ENCODE data around the gene OPN4.

The OPN4 gene

DNA sequence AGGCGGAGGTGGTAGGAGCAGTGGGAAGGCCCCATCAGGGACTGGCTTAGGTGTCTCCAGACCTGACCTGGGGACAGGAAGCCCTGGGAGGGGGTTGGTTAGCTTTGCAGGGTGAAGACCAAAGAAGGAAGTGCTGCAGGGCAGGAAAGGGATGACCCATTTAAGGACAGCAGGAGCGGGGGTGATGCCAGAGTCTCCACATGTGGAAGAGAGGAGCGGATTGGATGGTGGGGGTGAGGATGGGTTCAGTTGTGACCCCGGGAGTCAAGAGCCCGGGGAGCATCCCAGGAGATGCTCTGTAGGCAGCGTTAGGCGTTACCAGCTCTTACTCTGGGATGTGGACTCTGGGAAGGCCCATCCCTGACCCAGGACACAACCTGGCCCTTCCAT is 10.9 kb downstream of the OPN4 start:
- Histone ChIP-seq H3K4me3 (ENCODE audit: low read depth in 1 of 2, low read length in 2 of 2) (no peak overlapping the region), H3K4me1 (ENCODE audit: insufficient read depth, low read length) (peaks cover 33% of the 10 kb centered on the region), H3K9ac (ENCODE audit: low read length) (no peak overlapping the region), H3K27me3 (ENCODE audit: control insufficient read depth in 1 of 2, insufficient read depth in 2 of 2, low read length in 2 of 2) (no peaks in the 10 kb centered on the region), H3K27ac (ENCODE audit: low read depth, low read length) (no peak overlapping the region), H3K36me3 (ENCODE audit: insufficient read depth, low read length) (no peaks in the 10 kb centered on the region), H3K9me3 (ENCODE audit: low read length) (no peaks in the 10 kb centered on the region)

DNA sequence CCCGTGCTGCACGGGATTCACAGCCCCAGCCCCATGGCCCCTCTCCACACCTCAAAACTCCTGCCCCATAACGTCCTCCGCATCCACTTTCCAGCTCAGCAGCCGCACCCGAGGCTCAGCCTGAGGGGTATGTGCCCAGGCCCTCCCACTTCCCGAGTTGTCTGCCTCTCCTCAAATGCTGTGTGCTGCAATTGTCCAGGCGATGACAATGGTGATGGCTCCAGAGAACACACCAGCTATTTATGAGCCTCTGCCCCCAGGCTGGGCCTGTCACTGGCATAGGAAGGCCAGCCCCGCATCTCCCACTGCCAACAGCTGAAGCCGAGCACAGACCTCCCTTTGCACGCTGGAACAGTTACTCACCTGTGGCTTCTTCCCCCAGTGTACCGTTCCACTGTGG is 11.5 kb downstream of the OPN4 start:
- Histone ChIP-seq H3K4me3 (ENCODE audit: low read depth in 1 of 2, low read length in 2 of 2) (no peak overlapping the region), H3K27ac (ENCODE audit: low read depth, low read length) (no peak overlapping the region), H3K36me3 (ENCODE audit: insufficient read depth, low read length) (no peaks in the 10 kb centered on the region), H3K27me3 (ENCODE audit: control insufficient read depth in 1 of 2, insufficient read depth in 2 of 2, low read length in 2 of 2) (no peaks in the 10 kb centered on the region), H3K4me1 (ENCODE audit: insufficient read depth, low read length) (peaks cover 33% of the 10 kb centered on the region), H3K9me3 (ENCODE audit: low read length) (no peaks in the 10 kb centered on the region), H3K9ac (ENCODE audit: low read length) (no peak overlapping the region)

DNA sequence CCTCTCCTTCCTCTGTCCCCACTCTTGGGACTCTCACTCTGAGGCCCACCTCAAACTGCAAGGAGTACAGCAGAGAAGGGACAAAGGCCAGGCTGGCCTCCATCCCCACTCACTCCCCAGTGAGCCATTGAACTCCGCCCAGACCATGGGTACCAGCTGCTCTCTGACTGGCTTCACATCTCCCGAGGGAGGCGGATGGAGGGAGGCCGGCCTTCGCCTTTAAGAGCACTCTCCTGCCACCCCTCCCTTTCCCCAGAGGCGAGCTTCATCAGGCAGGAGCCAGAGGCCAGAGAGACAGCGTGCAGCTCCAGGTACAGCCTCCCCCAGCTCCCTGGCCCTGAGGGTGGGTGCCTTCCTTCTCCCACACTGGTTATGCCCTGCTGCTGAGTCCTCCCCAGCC is 12.2 kb downstream of the OPN4 start:
- peak overlapping the region; percentile 42 for H3K27ac ChIP-seq (ENCODE audit: low read depth, low read length)

DNA sequence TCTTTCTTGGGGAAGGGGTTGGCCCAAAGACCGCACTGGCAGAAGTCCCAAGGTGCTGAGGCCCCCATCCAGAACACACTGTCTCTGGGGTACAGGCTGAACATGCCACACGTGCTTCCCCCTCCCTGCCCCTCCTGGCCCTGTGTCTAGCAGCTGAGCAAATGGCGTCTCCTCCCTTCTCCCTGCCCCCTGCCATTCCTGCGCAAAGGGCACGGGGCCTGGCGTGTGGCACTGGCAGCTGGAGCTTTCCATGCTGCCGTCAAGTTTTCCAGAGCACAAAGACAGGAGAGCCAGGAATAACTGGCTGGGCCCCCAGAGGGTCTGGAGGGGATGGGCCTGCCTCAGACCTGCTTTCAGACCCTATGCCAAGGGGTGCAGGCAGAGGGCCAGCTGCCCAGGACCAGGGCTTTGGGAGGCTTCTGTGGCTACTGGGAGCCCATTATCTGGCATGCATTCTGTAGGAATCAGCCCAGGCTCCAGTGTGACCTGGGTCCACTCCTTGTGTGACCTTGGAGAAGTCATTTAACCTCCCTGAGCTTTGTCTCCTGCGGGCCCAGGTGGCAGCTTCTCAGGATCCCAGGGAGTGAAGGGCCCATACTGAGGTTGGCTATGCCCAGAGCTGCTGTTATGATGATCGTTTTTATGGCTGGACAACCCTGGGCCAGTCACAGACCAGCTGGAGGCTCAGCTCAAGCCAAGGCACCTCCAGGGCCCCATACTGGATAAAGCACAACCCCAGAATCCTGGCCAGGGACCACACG is 13.3 kb downstream of the OPN4 start:
- H3K9me3 ChIP-seq (ENCODE audit: low read length) = no peaks in the 10 kb centered on the region
- no peaks in the 10 kb centered on the region for H3K36me3 ChIP-seq (ENCODE audit: insufficient read depth, low read length)
- peaks cover 38% of the 10 kb centered on the region for H3K4me1 ChIP-seq (ENCODE audit: insufficient read depth, low read length)
- no peaks in the 10 kb centered on the region for H3K27me3 ChIP-seq (ENCODE audit: control insufficient read depth in 1 of 2, insufficient read depth in 2 of 2, low read length in 2 of 2)
- H3K9ac ChIP-seq (ENCODE audit: low read length) = peak overlapping the region; percentile 90
- peak overlapping the region in 1 of 2 donors; percentile 85 for H3K4me3 ChIP-seq (ENCODE audit: low read depth in 1 of 2, low read length in 2 of 2)
- H3K27ac ChIP-seq (ENCODE audit: low read depth, low read length) = peak overlapping the region; percentile 90

More for the DNA sequence above, 12.2 kb downstream of the OPN4 start:
- Histone ChIP-seq H3K4me1 (ENCODE audit: insufficient read depth, low read length) (peaks cover 36% of the 10 kb centered on the region), H3K27me3 (ENCODE audit: control insufficient read depth in 1 of 2, insufficient read depth in 2 of 2, low read length in 2 of 2) (no peaks in the 10 kb centered on the region), H3K9me3 (ENCODE audit: low read length) (no peaks in the 10 kb centered on the region), H3K36me3 (ENCODE audit: insufficient read depth, low read length) (no peaks in the 10 kb centered on the region), H3K9ac (ENCODE audit: low read length) (no peak overlapping the region), H3K4me3 (ENCODE audit: low read depth in 1 of 2, low read length in 2 of 2) (no peak overlapping the region)

DNA sequence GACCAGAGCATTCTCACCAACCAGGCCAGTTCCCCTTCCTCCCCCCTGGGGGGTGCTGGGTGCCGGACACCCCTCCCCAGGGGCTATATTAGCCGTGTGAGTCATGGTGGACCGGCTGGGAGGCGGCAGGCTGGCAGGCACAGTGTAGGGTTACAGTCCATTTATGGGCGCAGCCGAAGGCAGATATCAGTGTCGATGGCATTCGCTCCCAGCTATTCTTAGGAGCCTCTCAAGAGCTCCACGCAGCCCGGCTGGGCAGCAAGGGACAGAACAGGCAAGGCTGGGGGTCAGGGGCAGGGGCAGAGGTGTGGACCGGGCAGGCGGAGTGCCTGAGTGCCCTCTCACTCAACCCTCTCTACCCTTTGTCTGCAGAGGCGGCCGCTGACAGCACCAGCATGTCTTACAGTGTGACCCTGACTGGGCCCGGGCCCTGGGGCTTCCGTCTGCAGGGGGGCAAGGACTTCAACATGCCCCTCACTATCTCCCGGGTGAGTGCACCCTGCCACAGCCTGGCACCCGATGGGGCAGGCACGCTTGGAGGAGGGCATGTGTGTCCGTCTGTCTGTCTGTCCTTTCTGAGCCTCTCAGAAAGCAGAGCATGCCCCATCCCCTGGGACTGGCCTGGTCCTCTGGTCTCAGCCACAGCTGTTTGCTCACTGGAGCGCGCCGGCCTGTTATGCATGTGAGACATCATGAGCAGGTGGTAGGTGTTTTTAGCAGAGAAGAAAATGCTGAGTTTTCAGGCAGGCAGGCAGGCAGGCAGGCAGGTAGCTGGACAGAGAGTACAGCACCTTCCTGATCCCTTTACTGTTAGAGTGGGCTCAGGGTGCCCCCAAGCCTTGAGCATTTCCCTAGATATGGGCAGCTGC is 14.2 kb downstream of the OPN4 start, which contains the start of gene LDB3:
TSS of gene LDB3 (plus strand) at position 215 of the 869 bp plus-strand sequence. CDS start at position 396, 181 bp downstream.
- Histone ChIP-seq H3K27ac (ENCODE audit: low read depth, low read length) (peak within 1 kb of the TSS; percentile 90), H3K9me3 (ENCODE audit: low read length) (no peaks in the 10 kb centered on the region), H3K4me3 (ENCODE audit: low read depth in 1 of 2, low read length in 2 of 2) (peak within 1 kb of the TSS; percentile 53 to 85), H3K36me3 (ENCODE audit: insufficient read depth, low read length) (no peaks in the 10 kb centered on the region), H3K27me3 (ENCODE audit: control insufficient read depth in 1 of 2, insufficient read depth in 2 of 2, low read length in 2 of 2) (no peaks in the 10 kb centered on the region), H3K4me1 (ENCODE audit: insufficient read depth, low read length) (peaks cover 48% of the 10 kb centered on the region), H3K9ac (ENCODE audit: low read length) (peak within 1 kb of the TSS; percentile 90)

DNA sequence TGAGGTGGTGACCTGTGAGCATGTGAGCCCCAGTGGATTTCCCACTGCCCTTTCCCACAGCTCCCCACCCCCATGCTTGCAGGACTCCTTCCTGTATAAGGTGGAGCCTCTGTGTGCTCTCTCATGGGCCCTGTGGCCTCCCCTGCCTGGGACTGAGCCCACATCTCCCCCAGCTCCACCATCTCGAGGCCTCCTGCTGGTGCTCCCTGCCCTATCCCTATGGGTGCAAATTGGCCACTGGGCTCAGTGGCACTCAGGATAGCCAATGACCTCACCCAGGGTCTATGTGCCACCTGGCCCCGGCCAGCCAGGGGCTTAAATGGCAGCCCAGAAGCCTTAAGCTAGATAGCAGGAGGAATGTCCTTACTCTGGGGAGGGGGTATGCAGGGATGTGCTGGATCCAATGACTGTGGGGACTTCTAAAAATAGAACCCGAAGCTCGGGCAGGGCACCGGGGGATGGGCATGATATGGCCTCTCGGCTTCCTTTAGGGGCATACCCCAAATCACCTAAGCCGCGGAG is 16.0 kb downstream of the OPN4 start:
- H3K9me3 ChIP-seq (ENCODE audit: low read length) = no peaks in the 10 kb centered on the region
- peak overlapping the region; percentile 34 to 85 for H3K4me3 ChIP-seq (ENCODE audit: low read depth in 1 of 2, low read length in 2 of 2)
- no peaks in the 10 kb centered on the region for H3K27me3 ChIP-seq (ENCODE audit: control insufficient read depth in 1 of 2, insufficient read depth in 2 of 2, low read length in 2 of 2)
- peaks cover 60% of the 10 kb centered on the region for H3K4me1 ChIP-seq (ENCODE audit: insufficient read depth, low read length)
- no peaks in the 10 kb centered on the region for H3K36me3 ChIP-seq (ENCODE audit: insufficient read depth, low read length)
- H3K9ac ChIP-seq (ENCODE audit: low read length) = peak overlapping the region; percentile 90
- H3K27ac ChIP-seq (ENCODE audit: low read depth, low read length) = peak overlapping the region; percentile 90

DNA sequence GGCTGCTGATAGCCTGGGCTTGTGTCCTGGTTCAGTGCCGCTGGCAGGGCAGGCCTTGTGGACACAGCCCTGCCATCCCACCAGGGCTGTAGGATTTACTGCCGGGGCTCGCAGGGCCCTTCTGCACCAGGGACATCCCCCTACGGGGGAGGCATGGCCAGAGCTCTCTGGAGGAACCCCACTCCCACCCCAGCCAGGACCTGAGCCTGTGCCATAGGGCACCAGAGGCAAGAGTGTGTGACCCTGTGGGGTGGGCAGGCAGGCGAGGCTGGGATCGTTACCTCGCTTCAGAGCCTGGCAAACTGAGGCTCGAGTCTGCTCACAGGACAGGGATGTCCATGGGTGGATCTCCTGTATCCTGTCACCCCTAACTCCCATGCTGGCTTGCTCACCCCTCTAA is 16.5 kb downstream of the OPN4 start:
- H3K27me3 ChIP-seq (ENCODE audit: control insufficient read depth in 1 of 2, insufficient read depth in 2 of 2, low read length in 2 of 2) = no peaks in the 10 kb centered on the region
- peak overlapping the region; percentile 90 for H3K9ac ChIP-seq (ENCODE audit: low read length)
- peak overlapping the region; percentile 90 for H3K27ac ChIP-seq (ENCODE audit: low read depth, low read length)
- H3K9me3 ChIP-seq (ENCODE audit: low read length) = no peaks in the 10 kb centered on the region
- peak overlapping the region; percentile 45 to 85 for H3K4me3 ChIP-seq (ENCODE audit: low read depth in 1 of 2, low read length in 2 of 2)
- no peaks in the 10 kb centered on the region for H3K36me3 ChIP-seq (ENCODE audit: insufficient read depth, low read length)
- H3K4me1 ChIP-seq (ENCODE audit: insufficient read depth, low read length) = peaks cover 65% of the 10 kb centered on the region

DNA sequence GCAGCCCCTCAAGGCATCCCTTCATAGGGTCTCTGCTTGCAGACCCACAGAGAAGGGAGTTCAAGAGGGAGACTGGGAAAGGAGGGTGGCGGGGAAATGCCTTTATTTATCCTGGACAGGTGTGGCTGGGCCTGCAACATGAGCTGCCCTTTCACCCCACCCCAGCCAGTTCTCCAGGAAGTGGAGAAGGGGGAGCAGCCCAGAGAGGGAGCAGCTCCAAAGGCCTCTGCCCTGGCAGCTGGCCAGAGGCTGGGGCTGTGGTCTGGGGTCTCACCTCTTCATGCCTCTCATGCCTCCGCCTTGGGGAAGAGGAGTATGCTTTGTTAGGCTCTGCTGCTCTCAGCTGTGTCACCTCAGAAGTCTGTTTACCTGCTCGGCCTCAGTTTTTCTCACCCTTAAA is 17.1 kb downstream of the OPN4 start:
- Histone ChIP-seq H3K9ac (ENCODE audit: low read length) (peak overlapping the region; percentile 90), H3K36me3 (ENCODE audit: insufficient read depth, low read length) (no peaks in the 10 kb centered on the region), H3K27me3 (ENCODE audit: control insufficient read depth in 1 of 2, insufficient read depth in 2 of 2, low read length in 2 of 2) (no peaks in the 10 kb centered on the region), H3K9me3 (ENCODE audit: low read length) (no peaks in the 10 kb centered on the region), H3K4me3 (ENCODE audit: low read depth in 1 of 2, low read length in 2 of 2) (peak overlapping the region; percentile 45 to 85), H3K4me1 (ENCODE audit: insufficient read depth, low read length) (peaks cover 69% of the 10 kb centered on the region), H3K27ac (ENCODE audit: low read depth, low read length) (peak overlapping the region; percentile 90)

DNA sequence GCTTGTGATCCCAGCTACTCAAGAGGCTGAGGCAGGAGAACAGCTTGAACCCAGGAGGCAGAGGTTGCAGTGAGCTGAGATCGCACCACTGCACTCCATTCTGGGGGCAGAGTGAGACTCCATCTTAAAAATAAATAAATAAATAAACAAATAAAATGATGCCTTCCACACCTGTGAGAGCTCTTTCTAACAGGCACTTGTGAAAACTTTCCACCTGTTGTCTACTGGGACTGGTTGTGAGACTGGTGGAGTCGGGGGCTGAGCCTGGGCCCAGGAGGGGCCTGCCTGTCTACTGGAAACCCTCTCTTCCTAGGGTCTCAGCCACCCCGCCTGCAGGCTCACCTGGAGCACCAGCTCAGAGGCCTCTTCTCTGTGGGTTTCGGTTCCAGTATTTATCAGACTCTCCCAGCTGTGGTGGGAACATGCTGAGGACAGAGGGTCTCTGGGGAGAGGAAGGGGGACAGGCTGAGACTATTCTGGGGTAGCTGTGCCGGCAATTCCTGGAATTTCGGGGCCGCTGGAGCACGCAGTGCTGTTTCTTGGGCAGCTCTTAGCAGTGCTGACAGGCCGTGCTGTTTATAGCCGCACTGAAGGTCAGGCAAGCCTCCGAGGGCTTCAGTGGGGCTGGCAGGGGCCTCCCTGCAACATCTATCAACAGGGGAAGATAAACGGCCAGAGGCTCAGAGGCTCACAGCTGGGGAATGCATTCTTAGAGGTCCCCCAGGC is 17.8 kb downstream of the OPN4 start:
- Histone ChIP-seq H3K9me3 (ENCODE audit: low read length) (no peaks in the 10 kb centered on the region), H3K4me3 (ENCODE audit: low read depth in 1 of 2, low read length in 2 of 2) (peak overlapping the region in 1 of 2 donors; percentile 85), H3K27ac (ENCODE audit: low read depth, low read length) (peak overlapping the region; percentile 82), H3K27me3 (ENCODE audit: control insufficient read depth in 1 of 2, insufficient read depth in 2 of 2, low read length in 2 of 2) (no peaks in the 10 kb centered on the region), H3K9ac (ENCODE audit: low read length) (peak overlapping the region; percentile 76), H3K36me3 (ENCODE audit: insufficient read depth, low read length) (no peaks in the 10 kb centered on the region), H3K4me1 (ENCODE audit: insufficient read depth, low read length) (peaks cover 71% of the 10 kb centered on the region)

DNA sequence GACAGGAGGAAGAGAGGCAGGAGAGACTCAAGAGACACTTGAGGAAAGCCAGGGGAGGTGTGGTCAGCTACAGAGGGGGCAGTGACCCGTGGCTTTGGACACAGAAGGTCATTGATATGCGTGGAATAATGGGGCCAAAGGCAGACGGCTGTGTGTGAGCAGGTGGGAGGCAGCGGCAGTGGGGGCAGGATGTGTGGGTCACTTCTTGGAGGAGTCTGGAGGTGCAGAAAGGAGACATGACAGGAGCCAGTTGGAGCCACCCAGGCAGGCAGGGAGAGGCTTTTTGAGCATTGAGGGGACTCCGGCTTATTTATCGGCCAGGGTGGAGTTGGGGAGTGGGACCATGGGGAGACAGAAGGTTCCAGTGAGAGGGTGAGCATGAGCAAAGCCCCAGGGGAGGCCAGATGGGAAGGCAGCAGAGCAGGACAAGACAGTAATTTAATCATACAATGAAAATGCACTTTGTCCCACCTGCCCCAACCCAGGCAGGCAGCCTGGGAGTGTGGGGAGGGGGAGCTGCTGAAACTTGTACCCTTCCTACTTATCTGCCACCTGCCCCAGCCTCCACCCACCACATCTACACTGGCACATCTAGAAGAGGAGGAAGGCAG is 19.0 kb downstream of the OPN4 start:
- Histone ChIP-seq H3K4me3 (ENCODE audit: low read depth in 1 of 2, low read length in 2 of 2) (peak overlapping the region in 1 of 2 donors; percentile 85), H3K9ac (ENCODE audit: low read length) (no peak overlapping the region), H3K4me1 (ENCODE audit: insufficient read depth, low read length) (peaks cover 60% of the 10 kb centered on the region)

More for the DNA sequence above, 19.0 kb downstream of the OPN4 start:
- H3K9me3 ChIP-seq (ENCODE audit: low read length) = no peaks in the 10 kb centered on the region
- H3K27me3 ChIP-seq (ENCODE audit: control insufficient read depth in 1 of 2, insufficient read depth in 2 of 2, low read length in 2 of 2) = no peaks in the 10 kb centered on the region
- peak overlapping the region; percentile 82 for H3K27ac ChIP-seq (ENCODE audit: low read depth, low read length)
- H3K36me3 ChIP-seq (ENCODE audit: insufficient read depth, low read length) = no peaks in the 10 kb centered on the region

Data from muscle layer of colon (tissue), 2 donors.